GM12865 (cell line): Measurements from ENCODE around the gene MYO9A.
"Not testable (repeated sequence)": the region's sequence is repeated elsewhere in the genome, so short reads cannot be mapped to it uniquely, and the experiment has no call there.

ENCODE experiments used
- DNase-seq: peaks from one replicate; pipeline ENCODE4 v3.0.0; 2010; ENCODE audit warnings: low read depth
- H3K4me3 ChIP-seq: 2 replicates; pipeline ENCODE4 v1.5.1; 2011; ENCODE audit warnings: mild to moderate bottlenecking, low read depth, low read length, control low read depth
- CTCF ChIP-seq: IDR thresholded peaks from 2 replicates; pipeline ENCODE4 v1.5.1; 2011; ENCODE audit warnings: low read length, control low read depth, low read depth, inconsistent platforms; ENCODE audit not compliant: insufficient read depth; ENCODE audit errors: missing control alignments

MYO9A gene

GRCh38 chr15:72077950-72078349 is 40.0 kb downstream of the MYO9A start:
- DNase-seq, result no peak
- no peak overlapping the region for H3K4me3 ChIP-seq
- TF ChIP-seq CTCF, result no peak

GRCh38 chr15:72074335-72075060 is 43.5 kb downstream of the MYO9A start:
- no peak for DNase-seq
- no peak for TF ChIP-seq CTCF
- no peak overlapping the region for H3K4me3 ChIP-seq

GRCh38 chr15:72071448-72071825 is 46.5 kb downstream of the MYO9A start:
- not testable (repeated sequence) for H3K4me3 ChIP-seq

GRCh38 chr15:72070817-72071447 is 47.0 kb downstream of the MYO9A start:
- no peak for DNase-seq
- no peak for TF ChIP-seq CTCF

More at GRCh38 chr15:72071448-72071825, 46.5 kb downstream of the MYO9A start:
- not testable (repeated sequence) for DNase-seq

GRCh38 chr15:72068856-72069255 is 49.1 kb downstream of the MYO9A start:
- no peak overlapping the region for H3K4me3 ChIP-seq

More at GRCh38 chr15:72070817-72071447, 47.0 kb downstream of the MYO9A start:
- no peak overlapping the region for H3K4me3 ChIP-seq

GRCh38 chr15:72065801-72066200 is 52.1 kb downstream of the MYO9A start:
- no peak for TF ChIP-seq CTCF
- H3K4me3 ChIP-seq, result no peak overlapping the region
- DNase-seq, result no peak

More at GRCh38 chr15:72068856-72069255, 49.1 kb downstream of the MYO9A start:
- DNase-seq, result no peak
- no peak for TF ChIP-seq CTCF

- no peak overlapping the region for H3K4me3 ChIP-seq
- no peak for TF ChIP-seq CTCF
- DNase-seq, result no peak
Observed at GRCh38 chr15:72063186-72063585, 54.8 kb downstream of the MYO9A start.
